Lower leg skin (tissue), 4 donors: ENCODE results near the gene VPS26C. TPM values are rescaled to one million over a fixed set of nuclear protein-coding genes. Genes with fewer than 3 reads are reported as not detected.

Source experiments
- DNase-seq, 2 donors: peaks; one replicate each; pipeline ENCODE4 v3.0.0-alpha.2; 2019; ENCODE audit warnings: low spot score in 2 of 2
- H3K4me3 ChIP-seq: fragments of 200-600 bp; sonication (generic); 2 replicates; pipeline ENCODE4 v1.5.1; 2017; ENCODE audit warnings: mild to moderate bottlenecking, low read depth; ENCODE audit not compliant: poor library complexity, severe bottlenecking
- POLR2A ChIP-seq, 2 donors: fragments of 450-650 bp; IDR thresholded peaks; one replicate each; pipeline ENCODE4 v1.6.1; 2016 to 2017; ENCODE audit warnings: antibody characterized with exemption in 2 of 2, mild to moderate bottlenecking in 1 of 2, moderate library complexity in 1 of 2
- WGBS, 2 donors: methylation state at CpG; one replicate each; pipeline ENCODE4 v1.1.5; 2018; 5-methylcytosine and 5-hydroxymethylcytosine counted together
- intact Hi-C: fragments of 100-400 bp; cut with DNase I; formaldehyde crosslinking; loops from one replicate; pipeline ENCODE4 v1.15.0; 2023; ENCODE audit warnings: low total_unique reads
- total RNA-seq, 4 donors: library from RNA; depleted of rRNA; stranded (reverse); fragments of >200 nt; gene quantifications; one replicate each; pipeline ENCODE4 v1.1.0, GENCODE V29; 2016
- TF ChIP-seq, protein P1 (sequence below), 3 donors: fragments of 450-650 bp; IDR thresholded peaks; one replicate each; pipeline ENCODE4 v1.5.1; 2016; ENCODE audit warnings: antibody characterized with exemption in 3 of 3, mild to moderate bottlenecking in 3 of 3, moderate library complexity in 2 of 3

VPS26C gene
- total RNA-seq, 4 donors from 2014 or later: 40.8 to 69.9 (median 49.2) TPM

DNA sequence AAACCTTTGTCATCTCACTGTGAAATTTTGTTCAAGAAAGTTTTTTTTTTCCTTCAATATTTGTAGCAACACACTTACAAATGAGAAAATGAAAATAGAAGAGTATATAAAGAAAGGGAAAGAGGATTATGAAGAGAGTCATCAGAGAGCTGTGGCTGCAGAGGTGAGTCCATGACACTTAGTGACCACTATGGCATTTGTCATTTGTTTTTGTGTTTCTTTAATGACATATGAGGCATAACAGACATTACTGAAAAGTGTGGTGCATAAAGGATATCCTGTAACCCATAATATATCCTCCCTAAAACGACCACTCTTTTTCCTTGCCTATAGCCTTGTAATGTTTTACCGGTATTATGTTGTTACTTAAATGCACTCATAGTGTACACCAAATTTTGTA lies 80.2 kb downstream of the VPS26C start:
- H3K4me3 ChIP-seq: no peak overlapping the region
- TF ChIP-seq, protein P1, sequence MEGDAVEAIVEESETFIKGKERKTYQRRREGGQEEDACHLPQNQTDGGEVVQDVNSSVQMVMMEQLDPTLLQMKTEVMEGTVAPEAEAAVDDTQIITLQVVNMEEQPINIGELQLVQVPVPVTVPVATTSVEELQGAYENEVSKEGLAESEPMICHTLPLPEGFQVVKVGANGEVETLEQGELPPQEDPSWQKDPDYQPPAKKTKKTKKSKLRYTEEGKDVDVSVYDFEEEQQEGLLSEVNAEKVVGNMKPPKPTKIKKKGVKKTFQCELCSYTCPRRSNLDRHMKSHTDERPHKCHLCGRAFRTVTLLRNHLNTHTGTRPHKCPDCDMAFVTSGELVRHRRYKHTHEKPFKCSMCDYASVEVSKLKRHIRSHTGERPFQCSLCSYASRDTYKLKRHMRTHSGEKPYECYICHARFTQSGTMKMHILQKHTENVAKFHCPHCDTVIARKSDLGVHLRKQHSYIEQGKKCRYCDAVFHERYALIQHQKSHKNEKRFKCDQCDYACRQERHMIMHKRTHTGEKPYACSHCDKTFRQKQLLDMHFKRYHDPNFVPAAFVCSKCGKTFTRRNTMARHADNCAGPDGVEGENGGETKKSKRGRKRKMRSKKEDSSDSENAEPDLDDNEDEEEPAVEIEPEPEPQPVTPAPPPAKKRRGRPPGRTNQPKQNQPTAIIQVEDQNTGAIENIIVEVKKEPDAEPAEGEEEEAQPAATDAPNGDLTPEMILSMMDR (IDR thresholded peaks at IDR 0.05): no peak
- no peak for TF ChIP-seq POLR2A (IDR thresholded peaks at IDR 0.05)
- intact Hi-C loops: no loop called here
- WGBS, 2 donors: 80 to 84% methylated on average over 2 of the region's 2 CpGs
- DNase-seq: no peak

DNA sequence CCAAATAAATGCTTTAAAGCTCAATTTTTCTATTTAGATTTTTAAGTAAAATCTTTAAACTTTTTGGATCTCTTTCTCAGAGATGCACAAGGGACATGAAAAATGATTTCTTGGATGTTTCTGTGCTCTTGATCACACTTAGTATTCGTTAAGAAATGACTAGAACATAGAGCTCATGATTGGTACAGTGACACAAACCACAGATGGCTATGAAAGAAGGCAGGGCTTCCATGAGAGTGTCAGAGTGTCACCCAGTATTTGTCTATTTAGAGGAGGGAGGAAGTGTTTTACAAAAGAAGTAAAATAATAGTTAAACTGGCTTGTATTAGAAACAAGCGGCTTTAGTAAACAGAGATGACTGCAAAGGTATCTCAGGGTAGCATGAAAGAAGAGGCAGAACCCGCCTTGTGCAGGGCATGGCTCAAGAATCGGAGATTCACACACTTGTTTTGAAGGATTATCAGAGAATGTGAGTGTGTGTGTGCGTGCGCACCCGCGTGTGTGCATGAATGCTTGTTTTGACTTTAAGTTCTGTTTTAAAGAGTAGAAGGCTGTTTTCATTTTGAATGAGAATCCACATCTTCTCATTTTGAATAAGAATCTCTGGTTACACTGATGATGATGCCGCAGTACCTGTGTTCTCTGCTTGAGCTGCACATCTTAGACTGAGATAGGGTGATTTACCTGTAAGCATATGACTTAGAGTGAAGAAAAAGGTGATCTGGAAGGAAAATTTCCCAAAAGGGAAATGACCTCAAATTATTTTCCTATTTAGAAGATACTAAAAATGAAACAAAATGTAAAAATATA lies 82.1 kb downstream of the VPS26C start:
- no peak for TF ChIP-seq POLR2A (IDR thresholded peaks at IDR 0.05)
- TF ChIP-seq, protein P1 (IDR thresholded peaks at IDR 0.05): no peak
- WGBS, 2 donors: 92 to 95% methylated on average over 9 of the region's 9 CpGs
- H3K4me3 ChIP-seq: no peak overlapping the region
- intact Hi-C loops: no loop called here
- DNase-seq: no peak

DNA sequence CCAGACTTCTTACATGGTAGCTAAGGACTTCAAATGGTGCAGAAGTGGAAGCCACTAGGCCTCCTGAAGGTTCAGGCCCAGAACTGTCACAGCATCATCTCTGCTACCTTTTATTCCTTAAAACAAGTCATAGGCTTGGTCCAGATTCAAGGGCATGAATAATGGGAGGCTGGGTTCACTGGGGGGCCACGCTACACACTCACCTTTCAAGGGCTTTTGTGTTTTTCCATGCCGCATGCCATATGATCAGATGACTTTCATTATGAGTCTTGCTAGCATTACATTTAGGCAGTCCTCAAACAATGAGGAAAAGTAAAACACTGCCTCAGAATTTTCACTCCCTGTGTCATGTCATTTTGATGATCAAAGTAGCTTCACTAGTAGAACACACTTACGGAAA lies 83.4 kb downstream of the VPS26C start:
- WGBS, 2 donors: 96 to 97% methylated on average over 3 of the region's 3 CpGs

DNA sequence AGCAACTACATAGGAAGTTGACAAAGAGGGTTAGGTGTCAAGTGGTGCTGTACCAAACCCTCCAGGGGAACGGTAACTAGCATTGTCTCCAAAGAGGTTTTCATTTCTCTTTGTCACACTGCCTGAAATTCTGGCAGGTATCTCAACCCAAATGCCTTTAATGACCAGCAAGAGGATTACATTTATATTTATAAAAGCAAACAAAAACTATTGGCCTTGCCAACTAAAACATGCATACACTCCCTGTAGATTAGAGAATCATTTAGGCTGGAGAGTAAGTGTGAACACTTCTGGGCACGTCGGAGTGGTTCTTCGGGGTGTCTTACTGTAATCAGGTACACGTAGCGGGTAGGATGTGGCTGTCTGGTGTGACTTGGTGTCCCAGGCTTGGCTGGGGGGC lies 84.9 kb downstream of the VPS26C start:
- no peak overlapping the region for H3K4me3 ChIP-seq
- DNase-seq: no peak
- TF ChIP-seq POLR2A (IDR thresholded peaks at IDR 0.05): no peak
- TF ChIP-seq, protein P1 (IDR thresholded peaks at IDR 0.05): no peak
- 82 to 86% methylated on average over 6 of the region's 6 CpGs for WGBS, 2 donors
- intact Hi-C loops: no loop called here

More for the DNA sequence above, 83.4 kb downstream of the VPS26C start:
- no peak overlapping the region for H3K4me3 ChIP-seq
- no peak for DNase-seq
- intact Hi-C loops: no loop called here
- TF ChIP-seq, protein P1 (IDR thresholded peaks at IDR 0.05): no peak
- no peak for TF ChIP-seq POLR2A (IDR thresholded peaks at IDR 0.05)

DNA sequence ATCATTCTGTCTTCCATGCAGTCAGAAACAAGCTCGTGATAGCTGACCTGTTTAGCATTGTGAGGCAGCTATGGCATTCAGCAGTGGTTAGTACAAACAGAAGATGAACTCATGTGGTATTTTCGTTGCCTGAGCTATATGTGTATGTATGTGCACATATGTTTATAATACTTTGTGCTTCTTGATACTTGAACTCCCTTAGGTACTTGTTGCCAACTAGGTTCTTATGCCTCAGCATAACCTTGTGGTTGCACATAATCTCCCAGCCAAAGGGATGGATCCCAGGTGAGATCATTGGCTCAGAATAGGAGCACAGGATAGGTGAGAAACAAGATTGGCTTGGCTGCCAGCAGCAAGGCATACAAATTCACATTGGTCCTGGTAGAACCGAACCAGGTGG lies 86.1 kb downstream of the VPS26C start:
- no peak overlapping the region for H3K4me3 ChIP-seq
- intact Hi-C loops: no loop called here
- 89 to 92% methylated on average over 3 of the region's 3 CpGs for WGBS, 2 donors
- TF ChIP-seq, protein P1 (IDR thresholded peaks at IDR 0.05): no peak
- TF ChIP-seq POLR2A (IDR thresholded peaks at IDR 0.05): no peak
- no peak for DNase-seq

DNA sequence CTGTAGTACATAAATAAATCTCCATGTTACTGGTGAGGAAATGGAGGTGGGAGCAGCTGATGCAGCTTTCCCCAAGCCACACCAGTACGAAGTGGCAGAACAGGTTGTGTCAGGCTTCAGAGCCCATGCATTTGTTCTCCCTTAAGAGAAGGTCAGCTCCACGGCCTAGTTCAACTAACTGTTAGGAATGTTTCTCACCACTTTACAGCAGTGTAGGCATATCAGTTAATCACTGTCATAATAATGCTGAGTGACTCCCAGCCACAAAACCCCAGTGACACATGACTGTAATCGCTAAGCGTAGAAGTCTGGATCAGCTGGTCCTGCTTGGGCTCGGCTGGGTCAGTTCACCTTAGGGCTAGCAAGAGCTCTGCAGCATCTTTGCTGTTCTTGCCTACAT lies 90.4 kb downstream of the VPS26C start:
- DNase-seq: no peak
- no peak for TF ChIP-seq POLR2A (IDR thresholded peaks at IDR 0.05)
- TF ChIP-seq, protein P1 (IDR thresholded peaks at IDR 0.05): no peak
- H3K4me3 ChIP-seq: no peak overlapping the region
- 61 to 81% methylated on average over 5 of the region's 5 CpGs for WGBS, 2 donors
- intact Hi-C loops: no loop called here
